Gastroesophageal sphincter (tissue), 3 donors: ENCODE results near the gene SLC25A48.

ENCODE experiments used
- EP300 ChIP-seq: sonication (generic); formaldehyde crosslinking; IDR thresholded peaks from one replicate; pipeline ENCODE4 v1.6.1; 2017; ENCODE audit warnings: antibody characterized with exemption, mild to moderate bottlenecking
- TF ChIP-seq, protein P1 (sequence below), 4 experiments: fragments of 200-600 bp in 2 of 4; fragments of 450-650 bp in 2 of 4; sonication (generic) in 1 of 4; IDR thresholded peaks; one replicate each; pipeline ENCODE4 v1.5.1; 2017 to 2019; ENCODE audit warnings: antibody characterized with exemption in 4 of 4, mild to moderate bottlenecking in 2 of 4, moderate library complexity in 2 of 4

DNA sequence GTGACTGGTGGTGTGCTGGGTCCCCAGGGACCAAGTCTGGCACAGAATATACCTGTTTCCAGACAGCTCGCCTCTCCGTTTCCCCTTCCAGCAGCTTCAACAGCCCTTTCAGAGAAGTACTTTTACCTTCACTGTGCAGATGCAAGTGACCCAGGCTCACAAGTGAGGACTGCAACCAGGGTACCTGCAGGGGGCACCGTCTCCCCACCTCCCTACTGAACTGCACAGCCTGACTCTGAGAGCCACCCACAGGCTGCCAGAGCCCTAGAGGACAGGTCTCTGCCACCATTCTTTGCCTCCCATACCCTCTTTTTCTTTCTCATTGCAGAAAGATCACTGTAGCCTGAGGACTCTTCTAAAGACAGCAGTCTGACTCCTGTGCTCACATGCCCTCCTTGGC, 45.8 kb downstream of the SLC25A48 start:
- TF ChIP-seq, protein P1, sequence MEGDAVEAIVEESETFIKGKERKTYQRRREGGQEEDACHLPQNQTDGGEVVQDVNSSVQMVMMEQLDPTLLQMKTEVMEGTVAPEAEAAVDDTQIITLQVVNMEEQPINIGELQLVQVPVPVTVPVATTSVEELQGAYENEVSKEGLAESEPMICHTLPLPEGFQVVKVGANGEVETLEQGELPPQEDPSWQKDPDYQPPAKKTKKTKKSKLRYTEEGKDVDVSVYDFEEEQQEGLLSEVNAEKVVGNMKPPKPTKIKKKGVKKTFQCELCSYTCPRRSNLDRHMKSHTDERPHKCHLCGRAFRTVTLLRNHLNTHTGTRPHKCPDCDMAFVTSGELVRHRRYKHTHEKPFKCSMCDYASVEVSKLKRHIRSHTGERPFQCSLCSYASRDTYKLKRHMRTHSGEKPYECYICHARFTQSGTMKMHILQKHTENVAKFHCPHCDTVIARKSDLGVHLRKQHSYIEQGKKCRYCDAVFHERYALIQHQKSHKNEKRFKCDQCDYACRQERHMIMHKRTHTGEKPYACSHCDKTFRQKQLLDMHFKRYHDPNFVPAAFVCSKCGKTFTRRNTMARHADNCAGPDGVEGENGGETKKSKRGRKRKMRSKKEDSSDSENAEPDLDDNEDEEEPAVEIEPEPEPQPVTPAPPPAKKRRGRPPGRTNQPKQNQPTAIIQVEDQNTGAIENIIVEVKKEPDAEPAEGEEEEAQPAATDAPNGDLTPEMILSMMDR (IDR thresholded peaks at IDR 0.05): no peak
- no peak for TF ChIP-seq EP300
